ENCODE data around the gene RDX.

GRCh38 chr11:110207123-110207522 is 89.3 kb downstream of the RDX start:
- TF ChIP-seq EP300 (IDR thresholded peaks at IDR 0.05; ENCODE audit: borderline replicate concordance) (no peak), REST (IDR thresholded peaks at IDR 0.05; ENCODE audit: low read depth) (no peak), YY1 (IDR thresholded peaks at IDR 0.05; ENCODE audit: low read depth) (no peak), MAX (IDR thresholded peaks at IDR 0.05) (no peak), NFIC (IDR thresholded peaks at IDR 0.05) (no peak), RAD21 (IDR thresholded peaks at IDR 0.05; ENCODE audit: low read depth) (no peak), EGR1 (IDR thresholded peaks at IDR 0.05) (no peak), TAF1 (IDR thresholded peaks at IDR 0.05; ENCODE audit: low read depth) (no peak), TEAD4 (IDR thresholded peaks at IDR 0.05) (no peak), CREB1 (IDR thresholded peaks at IDR 0.05; ENCODE audit: low read depth) (no peak)
